Endothelial cell of umbilical vein (primary cell): ENCODE data around the gene RPLP2. TPM values are rescaled to one million over a fixed set of nuclear protein-coding genes. Genes with fewer than 3 reads are reported as not detected.

Experiments
- BruUV-seq: library from RNA; stranded (reverse); fragments of 400-500 nt; replicated peaks from 2 replicates; lab custom pipeline; 2021; lab: Mats Ljungman, UMichigan
- CTCF ChIA-PET: fragments of 300-600, 350-600 bp; sonication (Branson Sonifier 250); formaldehyde crosslinking; loops from one replicate; lab custom pipeline; 2021; ENCODE audit warnings: antibody characterized with exemption, inconsistent platforms; lab: Charles Lee
- POLR2A ChIA-PET: fragments of 300-600, 350-600 bp; sonication (Branson Sonifier 250); formaldehyde crosslinking; loops from one replicate; lab custom pipeline; 2021; ENCODE audit warnings: antibody characterized with exemption, inconsistent platforms; lab: Charles Lee
- DNase-seq: peaks from one replicate; pipeline ENCODE4 v3.0.0-alpha.2; 2011; ENCODE audit warnings: low read depth, low spot score
- FAIRE-seq: peaks from 2 replicates; lab custom pipeline; 2011; peaks lifted over from hg19 to GRCh38; lab: Jason Lieb, UNC
- H2AFZ ChIP-seq: 2 replicates; pipeline ENCODE4 v1.6.0; 2012; ENCODE audit warnings: low read depth, low read length, control low read depth, inconsistent platforms
- H3K27ac ChIP-seq: 2 replicates; pipeline ENCODE4 v1.5.1; 2011; ENCODE audit warnings: low read depth, mild to moderate bottlenecking, control low read depth, low read length, moderate library complexity; ENCODE audit not compliant: insufficient read depth
- H3K27me3 ChIP-seq, 2 experiments: 2 replicates each; pipeline versions ENCODE4 v1.6.0 to v1.6.1; 2011; ENCODE audit warnings: low read length in 2 of 2, mixed read lengths in 1 of 2; ENCODE audit not compliant: control insufficient read depth in 2 of 2, insufficient read depth in 2 of 2
- H3K36me3 ChIP-seq, 2 experiments: 2 replicates in 1 of 2; 3 replicates in 1 of 2; pipeline ENCODE4 v1.5.1; 2011; ENCODE audit warnings: low read length in 2 of 2, mild to moderate bottlenecking in 1 of 2, moderate library complexity in 1 of 2; ENCODE audit not compliant: control insufficient read depth in 2 of 2, insufficient read depth in 2 of 2; ENCODE audit errors: extremely low read depth in 1 of 2
- H3K4me1 ChIP-seq: 3 replicates; pipeline ENCODE4 v1.5.1; 2011; ENCODE audit warnings: mild to moderate bottlenecking, low read length; ENCODE audit not compliant: control insufficient read depth, insufficient read depth; ENCODE audit errors: extremely low read depth
- H3K4me2 ChIP-seq: 2 replicates; pipeline ENCODE4 v1.6.1; 2011; ENCODE audit warnings: low read length, control low read depth, mixed read lengths; ENCODE audit not compliant: insufficient read depth
- H3K4me3 ChIP-seq, 3 experiments: fragments of 200-600 bp in 1 of 3; sonication (generic), shearing (Covaris generic) in 1 of 3; replicated peaks in 1 of 3; 2 replicates each; pipeline ENCODE4 v1.5.1; 2011 to 2016; ENCODE audit warnings: control low read depth in 3 of 3, low read length in 3 of 3, mild to moderate bottlenecking in 2 of 3, inconsistent platforms in 1 of 3, low read depth in 1 of 3, moderate library complexity in 1 of 3; ENCODE audit not compliant: insufficient read depth in 1 of 3
- H3K79me2 ChIP-seq: 2 replicates; pipeline ENCODE4 v1.6.0; 2012; ENCODE audit warnings: low read length, inconsistent platforms; ENCODE audit not compliant: control insufficient read depth, insufficient read depth
- H3K9ac ChIP-seq: replicated peaks from 2 replicates; pipeline ENCODE3; 2011; ENCODE audit warnings: low read length, control low read depth; ENCODE audit not compliant: insufficient read depth; ENCODE audit errors: extremely low read depth
- H3K9me1 ChIP-seq: replicated peaks from 3 replicates; pipeline ENCODE4 v1.6.0; 2011; ENCODE audit warnings: mild to moderate bottlenecking, low read length; ENCODE audit not compliant: control insufficient read depth, insufficient read depth; ENCODE audit errors: extremely low read depth
- H3K9me3 ChIP-seq: replicated peaks from 2 replicates; pipeline ENCODE4 v1.5.1; 2012; ENCODE audit warnings: low read length, inconsistent platforms; ENCODE audit not compliant: control insufficient read depth, insufficient read depth
- H4K20me1 ChIP-seq: replicated peaks from 2 replicates; pipeline ENCODE3; 2011; ENCODE audit warnings: mild to moderate bottlenecking, low read length; ENCODE audit not compliant: control insufficient read depth, insufficient read depth; ENCODE audit errors: extremely low read depth
- CTCF ChIP-seq, 2 donors: IDR thresholded peaks; 1 replicate in 1 of 2; 2 replicates in 1 of 2; pipeline ENCODE4 v1.5.1; 2011; ENCODE audit warnings: low read length in 2 of 2, mild to moderate bottlenecking in 2 of 2, moderate library complexity in 2 of 2, control low read depth in 1 of 2, inconsistent platforms in 1 of 2, low read depth in 1 of 2; ENCODE audit not compliant: insufficient read depth in 1 of 2; ENCODE audit errors: extremely low read depth in 1 of 2
- FOS ChIP-seq: IDR thresholded peaks from 2 replicates; pipeline ENCODE4 v1.6.1; 2011; ENCODE audit warnings: mild to moderate bottlenecking, low read length, moderate library complexity, borderline replicate concordance; ENCODE audit not compliant: insufficient read depth
- GATA2 ChIP-seq: IDR thresholded peaks from 2 replicates; pipeline ENCODE4 v1.7.0; 2011; ENCODE audit warnings: low read depth, mild to moderate bottlenecking, moderate library complexity, mixed read lengths, low read length; ENCODE audit not compliant: insufficient read length, insufficient read depth
- MAX ChIP-seq: IDR thresholded peaks from 2 replicates; pipeline ENCODE4 v1.6.1; 2011; ENCODE audit not compliant: insufficient read depth, insufficient read length
- MYC ChIP-seq: IDR thresholded peaks from one replicate; pipeline ENCODE4 v1.6.1; 2011; ENCODE audit warnings: mild to moderate bottlenecking, low read depth, low read length
- POLR2A ChIP-seq: IDR thresholded peaks from 2 replicates; pipeline ENCODE4 v1.6.1; 2012; ENCODE audit warnings: low read depth, mild to moderate bottlenecking, control low read depth, low read length
- POLR2AphosphoS5 ChIP-seq: IDR thresholded peaks from 2 replicates; pipeline ENCODE4 v1.6.1; 2012; ENCODE audit warnings: low read depth, mild to moderate bottlenecking, control low read depth, low read length, moderate library complexity; ENCODE audit not compliant: insufficient read depth
- dilution Hi-C: fragments of 300-500 bp; cut with MboI; formaldehyde crosslinking; loops from one replicate; pipeline ENCODE4 v1.15.0; 2019; ENCODE audit warnings: low sequenced_read_pairs; ENCODE audit not compliant: extremely low pct_ligation_motif_present
- intact Hi-C: fragments of 100-400 bp; cut with micrococcal nuclease; formaldehyde crosslinking; loops from one replicate; pipeline ENCODE4 v1.10.0; 2022
- polyA plus RNA-seq, 4 experiments: library from polyadenylated mRNA; depleted of rRNA in 3 of 4; stranded (reverse) in 3 of 4; unstranded in 1 of 4; fragments of >200 nt; gene quantifications; 2 replicates each; pipeline versions ENCODE4 v1.2.1 to v1.2.3, GENCODE V29; 2011 to 2012; ENCODE audit warnings: missing spikeins in 1 of 4
- total RNA-seq: library from RNA; stranded (reverse); gene quantifications from 2 replicates; pipeline ENCODE4 v1.2.3, GENCODE V29; 2021

The RPLP2 gene
- total and polyA plus RNA-seq, 2 donors (not counting 3 experiments of a cell fraction or from before 2014, with no cell fraction given): 1,579 to 1,739 TPM

- H3K79me2 ChIP-seq: no peaks in the 10 kb centered on the region
- no peak within 1 kb of the TSS for H3K27ac ChIP-seq
- no peak within 1 kb of the TSS for H3K4me3 ChIP-seq
- no peaks in the 10 kb centered on the region for H3K9me1 ChIP-seq
- no peaks in the 10 kb centered on the region for H3K27me3 ChIP-seq
- DNase-seq (no peak), FAIRE-seq (peak; percentile 61)
- H3K4me1 ChIP-seq: no peaks in the 10 kb centered on the region
- no peaks in the 10 kb centered on the region for H4K20me1 ChIP-seq
- dilution Hi-C loops (no loop called here), intact Hi-C loops (no loop called here)
- POLR2A ChIA-PET: interaction anchor here (0.6 kb wide), 1 partner anchor 29 kb away, joined by 3 read pairs; the partner anchor contains the start of gene PNPLA2
- CTCF ChIA-PET: interaction anchor here (1.0 to 1.5 kb wide), 2 partner anchors 13 to 62 kb away, joined by 4 read pairs; partner anchors contain the start of gene GATD1
- H2AFZ ChIP-seq: no peak within 1 kb of the TSS
- no peak within 1 kb of the TSS for H3K9ac ChIP-seq
- H3K4me2 ChIP-seq: no peak within 1 kb of the TSS
- H3K36me3 ChIP-seq: no peaks in the 10 kb centered on the region
- BruUV-seq: no TSS peak
- TF ChIP-seq MAX: no peak
- no peak for TF ChIP-seq CTCF (IDR thresholded peaks at IDR 0.05; ENCODE audit: extremely low read depth in 1 of 2, insufficient read depth in 1 of 2, low read depth in 1 of 2, low read length in 2 of 2)
- TF ChIP-seq POLR2A: no peak
- no peak for TF ChIP-seq MYC
- no peak for TF ChIP-seq GATA2
- TF ChIP-seq POLR2AphosphoS5: peak; percentile 46
- TF ChIP-seq FOS: no peak
- H3K9me3 ChIP-seq: no peaks in the 10 kb centered on the region
Observed at GRCh38 chr11:789943-790342, 19.8 kb upstream of the RPLP2 start, which contains the start of gene CEND1. Gene CEND1 (minus strand): TSS chr11:790090. CDS start chr11:788576, 1,514 bp downstream.
